ENCODE data around the gene EPS8L2.
A peak's percentile ranks its signal among the peaks of the same experiment; 100 is the strongest.
"Not testable (repeated sequence)": the region's sequence is repeated elsewhere in the genome, so short reads cannot be mapped to it uniquely, and the experiment has no call there.

EPS8L2 gene

GRCh38 chr11:726278-727220 lies 20.5 kb downstream of the EPS8L2 start:
- no peak for DNase-seq (ENCODE audit: low spot score)

DNA sequence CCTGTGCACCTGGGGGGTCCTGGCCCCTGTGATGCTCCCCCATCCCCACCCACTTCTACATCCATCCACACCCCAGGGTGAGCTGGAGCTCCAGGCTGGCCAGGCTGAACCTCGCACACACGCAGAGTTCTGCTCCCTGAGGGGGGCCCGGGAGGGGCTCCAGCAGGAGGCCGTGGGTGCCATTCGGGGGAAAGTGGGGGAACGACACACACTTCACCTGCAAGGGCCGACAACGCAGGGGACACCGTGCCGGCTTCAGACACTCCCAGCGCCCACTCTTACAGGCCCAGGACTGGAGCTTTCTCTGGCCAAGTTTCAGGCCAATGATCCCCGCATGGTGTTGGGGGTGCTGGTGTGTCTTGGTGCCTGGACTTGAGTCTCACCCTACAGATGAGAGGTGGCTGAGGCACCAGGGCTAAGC lies 21.3 kb downstream of the EPS8L2 start:
- no peak for DNase-seq (ENCODE audit: low spot score)

DNA sequence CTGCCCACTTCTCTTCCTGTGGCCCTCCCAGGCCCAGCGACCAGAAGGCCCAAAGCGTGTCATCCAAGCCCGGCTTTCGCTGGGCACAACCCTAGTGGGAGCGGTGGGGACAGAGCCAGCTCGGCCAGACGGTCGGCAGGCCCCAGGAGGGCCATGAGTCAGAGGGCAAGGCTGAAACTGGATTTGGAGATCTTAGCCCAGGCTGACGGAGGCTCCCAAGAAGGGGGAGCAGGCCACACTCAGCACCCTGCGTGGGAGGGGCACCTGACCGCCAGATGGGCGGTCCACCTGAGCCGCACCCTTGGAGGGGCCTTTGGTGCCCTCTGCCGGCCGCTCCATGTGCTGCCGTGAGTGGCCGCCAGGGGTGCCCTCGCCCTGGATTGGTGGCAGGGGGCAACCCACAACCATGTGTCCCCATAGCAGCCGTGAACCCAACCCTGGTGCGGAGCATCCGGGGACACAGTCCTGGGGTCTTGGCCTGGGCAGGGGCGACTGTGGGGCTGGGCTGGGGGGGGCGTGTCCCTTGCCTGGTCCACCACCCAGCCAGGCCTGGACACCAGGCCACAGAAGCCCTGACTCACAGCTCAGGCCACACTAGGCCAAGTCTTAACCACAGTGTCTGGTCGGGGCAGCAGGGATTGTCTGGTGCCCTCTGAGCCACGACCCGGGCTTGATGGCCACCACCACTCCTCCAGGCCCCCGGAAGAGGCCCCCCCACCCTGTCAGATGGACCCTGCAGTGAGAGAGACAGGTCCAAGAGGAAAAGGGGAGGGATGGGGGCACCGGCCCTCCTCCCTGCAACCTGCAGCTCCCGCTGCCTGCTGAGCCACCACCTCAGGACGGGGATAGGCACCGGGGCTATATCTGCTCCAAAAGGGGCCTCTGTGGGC lies 22.1 kb downstream of the EPS8L2 start:
- DNase-seq (ENCODE audit: low spot score) = peak; percentile 94

DNA sequence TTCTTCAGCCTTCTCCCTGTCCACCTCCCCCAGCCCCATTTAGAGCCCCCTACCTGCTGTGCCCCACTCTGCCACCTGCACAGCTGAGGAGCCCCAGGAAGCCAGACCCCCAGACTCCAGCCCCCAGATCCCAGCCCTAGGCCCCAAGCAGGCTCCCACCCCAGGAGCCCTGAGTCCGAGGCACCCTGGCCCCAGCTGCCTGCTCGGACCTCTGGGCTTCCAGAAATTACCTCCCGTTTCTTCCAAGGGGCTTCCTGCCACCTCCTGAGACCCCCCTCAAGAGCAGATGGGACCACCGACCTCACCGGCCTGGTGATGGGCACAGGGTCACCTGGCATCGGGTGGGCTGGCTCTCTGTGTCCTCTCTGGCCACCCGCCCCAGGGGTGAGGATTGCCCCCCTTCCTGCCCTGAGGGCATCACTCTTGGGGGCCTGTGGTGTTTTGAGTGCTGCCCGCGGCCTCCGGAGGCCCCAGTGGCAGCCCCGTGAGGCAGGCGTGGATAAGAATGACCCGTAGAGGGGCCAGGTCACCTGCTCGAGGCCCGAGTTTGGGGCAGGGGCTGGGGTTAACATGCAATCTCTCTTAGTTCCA lies 23.0 kb downstream of the EPS8L2 start:
- no peak for DNase-seq (ENCODE audit: low spot score)

DNA sequence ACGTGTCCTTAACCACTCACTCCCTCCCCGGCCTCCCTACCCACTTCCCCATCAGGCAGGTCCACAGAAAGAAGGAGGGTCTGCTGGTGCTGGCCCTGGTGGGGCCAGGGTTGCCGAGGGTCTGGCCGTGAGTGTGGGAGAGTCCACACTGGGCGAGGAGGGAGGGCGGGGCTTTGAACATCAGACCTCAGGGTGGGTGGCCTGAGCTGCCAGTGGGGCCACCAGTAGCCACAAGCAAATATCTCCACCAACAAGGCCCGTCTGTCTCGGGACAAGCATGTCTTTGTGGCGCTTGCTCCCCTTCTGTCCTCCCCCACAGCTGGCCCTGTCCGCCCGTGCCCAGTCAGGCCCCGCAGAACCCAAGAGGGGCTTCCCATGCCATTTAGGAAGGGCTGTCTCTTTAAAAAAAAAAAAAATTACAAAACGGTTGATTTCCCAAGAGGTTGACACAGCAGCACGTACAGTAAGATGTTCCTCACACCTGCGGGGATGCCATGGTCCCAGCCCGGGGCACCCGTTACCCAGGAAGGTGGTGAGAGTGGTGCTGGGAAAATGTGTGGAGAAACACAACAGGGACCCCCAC lies 23.6 kb downstream of the EPS8L2 start:
- no peak for DNase-seq (ENCODE audit: low spot score)

DNA sequence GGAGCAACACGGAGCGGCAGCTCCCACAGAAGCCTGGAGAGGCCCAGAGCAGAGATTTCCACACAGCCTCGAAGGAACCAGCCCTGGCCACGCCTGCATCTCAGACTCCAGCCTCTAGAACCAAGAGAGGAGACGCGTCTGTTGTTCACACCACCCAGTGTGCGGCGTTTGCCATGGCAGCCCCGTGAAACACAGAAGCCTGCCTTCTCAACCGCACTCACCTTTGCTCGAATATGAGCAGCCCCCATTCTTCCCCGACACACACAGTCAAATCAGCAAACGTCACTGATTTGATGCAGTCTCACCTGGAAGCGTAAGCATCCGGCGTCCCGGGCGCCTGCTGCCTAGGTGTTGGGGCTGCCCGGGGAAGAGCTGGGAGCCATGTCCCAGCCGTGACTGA lies 27.0 kb downstream of the EPS8L2 start:
- DNase-seq (ENCODE audit: low spot score) = no peak

- not testable (repeated sequence) for DNase-seq (ENCODE audit: low spot score)
Measured at GRCh38 chr11:734541-734940, 28.5 kb downstream of the EPS8L2 start.

DNA sequence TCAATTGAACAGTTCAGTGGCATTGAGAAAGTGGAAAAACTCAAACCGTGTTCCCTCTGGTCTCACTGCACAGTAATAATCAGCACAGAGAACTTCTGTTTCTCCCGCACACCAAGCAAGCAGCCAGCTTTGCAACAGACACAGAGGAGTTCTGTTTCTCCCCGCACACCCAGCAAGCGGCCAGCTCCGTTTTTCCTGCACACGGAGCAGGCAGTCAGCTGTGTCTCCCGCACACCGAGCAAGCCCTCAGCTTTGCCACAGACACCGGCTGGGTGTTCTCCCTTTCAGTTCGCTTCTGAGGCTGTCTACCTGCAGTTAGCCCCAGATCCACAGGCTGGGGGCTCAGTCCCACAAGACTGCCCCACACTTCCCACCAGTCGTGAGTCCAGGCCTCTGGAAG lies 31.3 kb downstream of the EPS8L2 start:
- no peak for DNase-seq (ENCODE audit: low spot score)

- DNase-seq (ENCODE audit: low spot score) = not testable (repeated sequence)
Measured at GRCh38 chr11:737899-738298, 31.9 kb downstream of the EPS8L2 start.

DNA sequence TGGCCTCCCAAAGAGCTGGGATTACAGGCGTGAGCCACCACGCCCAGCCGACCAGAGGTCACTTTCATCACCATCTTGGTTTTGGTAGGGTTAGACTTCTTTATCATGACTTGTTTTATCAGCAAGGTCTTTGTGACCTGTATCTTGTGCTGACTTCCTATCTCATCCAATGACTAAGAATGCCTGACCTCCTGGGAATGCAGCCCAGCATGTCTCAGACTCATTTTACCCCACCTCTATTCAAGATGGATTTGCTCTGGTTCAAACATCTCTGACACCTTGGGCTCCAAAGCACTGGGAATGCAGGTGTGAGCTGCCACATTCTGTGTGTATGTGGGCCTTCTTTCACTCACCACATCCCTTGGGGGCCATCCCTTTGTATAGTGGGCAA lies 36.1 kb downstream of the EPS8L2 start:
- no peak for DNase-seq (ENCODE audit: low spot score)

DNA sequence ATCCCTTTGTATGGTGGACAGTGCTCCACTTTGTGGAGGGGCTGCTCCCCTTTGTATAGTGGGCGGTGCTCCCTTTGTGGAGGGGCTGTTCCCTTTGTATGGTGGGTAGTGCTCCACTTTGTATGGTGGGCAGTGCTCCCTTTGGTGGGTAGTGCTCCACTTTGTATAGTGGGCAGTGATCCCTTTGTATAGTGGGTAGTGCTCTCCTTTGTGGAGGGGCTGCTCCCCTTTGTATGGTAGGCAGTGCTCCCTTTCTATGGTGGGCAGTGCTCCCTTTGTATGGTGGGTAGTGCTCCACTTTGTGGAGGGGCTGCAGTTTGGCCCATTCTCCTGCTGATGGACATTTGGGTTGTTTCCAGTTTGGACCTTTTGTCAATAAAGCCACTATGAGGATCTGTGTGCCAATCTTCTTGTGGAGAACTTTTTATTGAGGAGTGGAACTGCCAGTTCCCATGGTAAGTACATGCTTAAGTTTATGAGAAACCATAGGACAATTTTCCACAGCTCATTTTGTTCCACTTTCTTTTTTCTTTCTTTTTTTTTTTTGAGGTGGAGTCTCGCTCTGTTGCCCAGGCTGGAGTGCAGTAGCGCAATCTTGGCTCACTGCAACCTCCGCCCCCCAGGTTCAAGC lies 36.7 kb downstream of the EPS8L2 start:
- DNase-seq (ENCODE audit: low spot score) = no peak

DNA sequence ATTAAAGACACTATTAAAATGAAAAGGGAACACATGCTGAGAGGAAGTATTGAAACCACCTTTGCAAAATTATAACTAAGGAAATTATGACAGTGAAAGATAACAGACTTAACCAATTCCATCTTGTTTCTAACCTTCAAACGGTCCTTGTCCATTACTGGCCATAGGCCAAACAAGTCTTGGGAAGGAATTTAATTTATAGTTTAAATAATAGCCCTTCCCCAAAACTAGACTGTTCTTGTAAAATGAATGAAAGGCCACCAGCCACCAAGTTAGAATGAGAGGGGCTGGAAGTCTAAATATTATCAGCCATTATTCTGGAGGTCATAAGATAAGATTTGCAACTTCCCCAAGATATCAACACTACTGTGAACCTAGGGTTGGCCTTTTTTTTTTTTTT lies 39.4 kb downstream of the EPS8L2 start:
- DNase-seq (ENCODE audit: low spot score) = no peak

DNA sequence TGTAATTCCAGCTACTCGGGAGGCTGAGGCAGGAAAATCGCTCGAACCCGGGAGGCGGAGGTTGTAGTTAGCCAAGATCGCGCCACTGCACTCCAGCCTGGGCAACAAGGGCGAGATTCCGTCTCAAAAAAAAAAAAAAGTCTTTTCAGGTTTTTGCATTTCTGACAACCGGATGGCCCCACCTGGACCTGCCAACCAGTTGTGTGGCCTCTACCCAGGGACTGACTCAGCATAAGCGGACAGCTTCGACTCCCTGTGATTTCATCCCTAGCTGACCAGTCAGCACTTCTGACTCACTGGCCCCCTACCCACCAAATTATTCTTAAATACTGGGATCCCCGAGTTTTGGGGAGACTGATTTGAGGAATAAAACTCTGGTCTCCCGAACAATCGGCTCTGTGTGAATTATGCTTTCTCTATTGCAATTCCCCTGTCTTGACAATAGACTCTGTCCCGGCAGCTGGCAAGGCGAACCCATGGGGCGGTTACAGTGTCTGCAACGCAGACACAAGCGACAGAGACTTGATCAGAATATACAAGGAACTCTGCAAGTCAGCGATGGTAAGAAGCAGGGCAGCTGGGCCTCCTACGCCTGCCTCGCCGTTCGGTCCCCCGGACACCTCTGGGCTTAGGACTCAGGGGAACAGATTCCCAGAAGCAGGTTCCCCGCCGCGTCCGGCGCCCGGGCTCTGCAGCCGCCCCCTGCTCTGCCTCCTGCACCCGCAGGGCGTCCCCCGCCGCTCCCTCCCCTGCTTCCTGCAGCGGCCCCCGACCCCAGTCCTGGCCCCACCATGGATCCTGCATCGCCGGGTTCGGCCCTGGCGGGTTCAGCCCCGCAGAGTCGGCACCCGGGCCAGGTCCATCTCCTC lies 40.5 kb downstream of the EPS8L2 start:
- DNase-seq (ENCODE audit: low spot score) = no peak

DNA sequence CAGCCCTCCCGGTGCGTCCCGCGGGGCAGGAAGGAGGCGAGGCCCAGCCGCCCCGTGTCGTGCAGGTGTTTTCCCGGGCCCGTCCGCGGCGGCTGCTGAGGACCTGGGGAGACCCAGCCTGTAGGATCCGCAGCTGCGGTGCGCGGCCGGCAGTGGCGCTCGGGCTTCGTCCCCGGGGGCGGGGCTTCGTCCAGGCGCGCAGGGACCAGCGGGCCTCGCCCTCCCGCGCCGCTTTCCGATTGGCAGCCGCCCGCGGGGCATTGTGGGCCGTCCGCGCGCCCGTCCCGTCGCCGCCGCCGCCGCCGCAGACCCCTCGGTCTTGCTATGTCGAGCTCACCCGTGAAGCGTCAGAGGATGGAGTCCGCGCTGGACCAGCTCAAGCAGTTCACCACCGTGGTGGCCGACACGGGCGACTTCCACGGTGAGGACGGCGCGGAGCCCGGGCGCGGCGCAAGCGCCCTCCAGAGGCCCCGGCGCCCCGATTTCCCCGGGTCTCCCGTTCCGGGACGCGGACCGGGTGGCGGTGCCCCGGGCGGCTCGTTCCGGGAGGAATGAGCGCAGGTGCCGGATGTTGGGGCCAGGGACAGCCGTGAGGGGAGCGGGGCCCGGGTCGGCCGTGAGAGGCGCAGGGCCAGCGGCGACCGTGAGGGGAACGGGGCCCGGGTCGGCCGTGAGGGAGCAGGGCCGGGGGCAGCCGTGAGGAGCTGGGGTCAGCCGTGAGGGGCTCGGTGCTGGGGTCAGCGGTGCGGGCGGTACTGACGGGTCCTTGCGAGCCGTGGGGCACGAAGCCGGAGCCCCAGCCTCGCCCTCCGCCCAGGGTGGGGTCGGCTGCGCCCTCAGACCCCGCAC lies 41.4 kb downstream of the EPS8L2 start, which contains the start of gene TALDO1:
Gene TALDO1, plus strand, starts transcription at position 307 of the 849 bp plus-strand sequence. Its CDS starts 18 bp downstream, at position 325.
- DNase-seq (ENCODE audit: low spot score) = peak; percentile 94

DNA sequence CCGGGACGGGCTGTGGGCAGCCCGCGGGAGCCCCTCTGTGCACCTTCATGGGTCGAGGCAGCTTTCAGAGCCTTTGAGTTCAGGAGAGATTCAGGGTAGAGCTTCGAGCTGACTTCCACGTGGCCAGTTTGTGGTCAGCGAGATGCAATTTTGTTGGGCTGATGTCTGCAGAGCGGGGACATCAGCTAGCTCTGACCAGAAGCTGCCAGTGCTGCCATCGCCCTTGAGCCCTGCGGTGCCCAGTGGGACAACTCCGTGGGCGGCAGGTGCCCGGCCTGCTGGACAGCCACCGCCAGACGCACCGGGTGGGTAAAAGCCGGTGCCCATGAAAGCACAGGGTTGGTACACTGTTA lies 42.0 kb downstream of the EPS8L2 start:
- no peak for DNase-seq (ENCODE audit: low spot score)

- no peak for DNase-seq (ENCODE audit: low spot score)
Measured at GRCh38 chr11:749731-750130, 43.7 kb downstream of the EPS8L2 start.

DNA sequence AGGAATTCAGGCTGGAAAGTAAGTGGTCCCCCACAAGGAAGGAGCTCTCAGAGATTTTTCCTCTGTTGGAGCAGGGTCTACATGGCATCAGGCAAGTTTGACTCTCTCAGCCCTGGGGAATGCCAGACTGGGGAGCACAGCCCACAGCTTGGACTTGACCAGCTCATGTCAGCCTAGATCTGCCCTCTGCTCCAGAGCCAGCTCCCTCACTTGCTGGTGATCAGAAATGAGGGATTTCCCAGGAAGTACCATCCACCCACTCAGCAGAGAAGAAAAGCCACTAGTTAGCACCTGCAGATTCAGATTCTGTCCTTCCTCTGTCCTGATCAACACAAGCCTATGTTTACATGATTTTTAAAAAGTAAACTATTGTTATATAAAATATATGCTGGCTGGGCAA lies 54.2 kb downstream of the EPS8L2 start:
- DNase-seq (ENCODE audit: low spot score) = no peak

DNA sequence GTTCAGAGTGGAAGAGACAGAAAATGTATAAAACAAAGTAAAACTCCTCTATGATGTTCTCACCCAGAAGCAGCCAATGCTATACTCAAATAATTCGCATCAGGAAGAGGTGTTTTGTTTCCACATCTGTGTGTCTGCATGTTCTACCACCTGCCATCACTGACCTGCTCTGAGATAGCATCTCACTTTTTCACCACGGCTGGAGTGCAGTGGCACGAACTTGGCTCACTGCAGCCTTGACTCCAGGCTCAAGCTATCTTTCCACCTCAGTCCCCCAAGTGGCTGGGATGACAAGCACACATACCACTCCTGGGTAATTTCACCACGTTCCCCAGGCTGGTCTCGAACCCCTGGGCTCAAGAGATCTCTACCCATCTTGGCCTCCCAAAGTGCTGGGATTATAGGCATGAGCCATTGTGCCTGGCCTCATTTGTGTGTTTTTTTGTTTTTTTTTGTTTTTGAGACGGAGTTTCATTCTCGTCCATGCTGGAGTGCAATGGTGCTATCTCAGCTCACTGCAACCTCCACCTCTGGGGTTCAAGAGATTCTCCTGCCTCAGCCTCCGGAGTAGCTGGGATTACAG lies 55.6 kb downstream of the EPS8L2 start:
- no peak for DNase-seq (ENCODE audit: low spot score)

GRCh38 chr11:762421-763072 lies 56.5 kb downstream of the EPS8L2 start:
- no peak for DNase-seq (ENCODE audit: low spot score)
